HG03571 (cell line): ENCODE measurements around the gene AGBL1.

ENCODE experiments used
- ATAC-seq: cut with Tn5 transposase; IDR thresholded peaks from one replicate; pipeline ENCODE4 v1.9.1; 2021; ENCODE audit not compliant: unreplicated experiment

The AGBL1 gene

GRCh38 chr15:86162641-86163040 lies 83.0 kb downstream of the AGBL1 start:
- ATAC-seq: no peak

- ATAC-seq: no peak
Measured at GRCh38 chr15:86163816-86164215, 84.1 kb downstream of the AGBL1 start.

GRCh38 chr15:86164232-86164898 lies 84.7 kb downstream of the AGBL1 start:
- no peak for ATAC-seq

- no peak for ATAC-seq
Measured at GRCh38 chr15:86165265-86166211, 85.9 kb downstream of the AGBL1 start.

- ATAC-seq: no peak
Measured at GRCh38 chr15:86167841-86168240, 88.2 kb downstream of the AGBL1 start.

- ATAC-seq: no peak
Measured at GRCh38 chr15:86178845-86179244, 99.2 kb downstream of the AGBL1 start.

GRCh38 chr15:86183596-86184491 lies 104.2 kb downstream of the AGBL1 start:
- ATAC-seq: no peak

- ATAC-seq: no peak
Measured at GRCh38 chr15:86193716-86194380, 114.2 kb downstream of the AGBL1 start.

GRCh38 chr15:86197770-86198169 lies 118.1 kb downstream of the AGBL1 start:
- ATAC-seq: no peak

- ATAC-seq: no peak
Measured at GRCh38 chr15:86199467-86200145, 119.9 kb downstream of the AGBL1 start.

GRCh38 chr15:86201313-86202008 lies 121.8 kb downstream of the AGBL1 start:
- no peak for ATAC-seq

- no peak for ATAC-seq
Measured at GRCh38 chr15:86203462-86203861, 123.8 kb downstream of the AGBL1 start.

GRCh38 chr15:86205096-86205495 lies 125.4 kb downstream of the AGBL1 start:
- no peak for ATAC-seq

GRCh38 chr15:86213420-86213819 lies 133.7 kb downstream of the AGBL1 start:
- no peak for ATAC-seq

- no peak for ATAC-seq
Measured at GRCh38 chr15:86213888-86214287, 134.2 kb downstream of the AGBL1 start.

- ATAC-seq: no peak
Measured at GRCh38 chr15:86221119-86221518, 141.4 kb downstream of the AGBL1 start.

- ATAC-seq: no peak
Measured at GRCh38 chr15:86229306-86229705, 149.6 kb downstream of the AGBL1 start.

- ATAC-seq: no peak
Measured at GRCh38 chr15:86229936-86230335, 150.3 kb downstream of the AGBL1 start.
